Caco-2 (cell line): ENCODE data around the gene POU2AF1. TPM values are rescaled to one million over a fixed set of nuclear protein-coding genes. Genes with fewer than 3 reads are reported as not detected.
"Not testable (repeated sequence)": the region's sequence is repeated elsewhere in the genome, so short reads cannot be mapped to it uniquely, and the experiment has no call there.

Experiments
- BruUV-seq: library from RNA; stranded (reverse); fragments of 400-500 nt; replicated peaks from 2 replicates; lab custom pipeline; 2021; lab: Mats Ljungman, UMichigan
- CTCF ChIA-PET: fragments of 300-600 bp; sonication (Branson Sonifier 250); formaldehyde crosslinking; loops from one replicate; lab custom pipeline; 2022; ENCODE audit warnings: antibody characterized with exemption; lab: Charles Lee
- POLR2A ChIA-PET: fragments of 300-600 bp; sonication (Branson Sonifier 250); formaldehyde crosslinking; loops from one replicate; lab custom pipeline; 2022; ENCODE audit warnings: antibody characterized with exemption; lab: Charles Lee
- DNase-seq, 2 experiments: peaks; one replicate each; pipeline versions ENCODE4 v3.0.0 to v3.0.0-alpha.2; 2020 to 2022
- H3K27me3 ChIP-seq: replicated peaks from 2 replicates; pipeline ENCODE4 v1.6.0; 2011; ENCODE audit warnings: low read length; ENCODE audit not compliant: control insufficient read depth, insufficient read depth
- H3K36me3 ChIP-seq: 2 replicates; pipeline ENCODE4 v1.5.1; 2011; ENCODE audit warnings: low read length; ENCODE audit not compliant: control insufficient read depth, insufficient read depth
- H3K4me1 ChIP-seq: fragments of 250-450 bp; sonication (Bioruptor Pico); 2 replicates; pipeline ENCODE4 v1.5.1; 2020; ENCODE audit warnings: mild to moderate bottlenecking
- H3K4me3 ChIP-seq: 2 replicates; pipeline ENCODE4 v1.5.1; 2011; ENCODE audit warnings: low read depth, mild to moderate bottlenecking, control low read depth, low read length
- H3K9me3 ChIP-seq: fragments of 250-450 bp; sonication (Bioruptor Pico); 2 replicates; pipeline ENCODE4 v1.5.1; 2020; ENCODE audit warnings: mild to moderate bottlenecking, moderate library complexity
- H3K27ac Mint-ChIP-seq: one replicate; pipeline ENCODE4 v1.8.0; 2022; ENCODE audit warnings: mixed read lengths; ENCODE audit not compliant: unreplicated experiment
- H3K27me3 Mint-ChIP-seq: one replicate; pipeline ENCODE4 v1.8.0; 2022; ENCODE audit warnings: mixed read lengths; ENCODE audit not compliant: insufficient read depth, unreplicated experiment
- H3K36me3 Mint-ChIP-seq: one replicate; pipeline ENCODE4 v1.8.0; 2022; ENCODE audit warnings: mild to moderate bottlenecking, mixed read lengths; ENCODE audit not compliant: insufficient read depth, unreplicated experiment
- H3K4me1 Mint-ChIP-seq: one replicate; pipeline ENCODE4 v1.8.0; 2022; ENCODE audit warnings: low read depth, mixed read lengths; ENCODE audit not compliant: unreplicated experiment
- H3K4me3 Mint-ChIP-seq: one replicate; pipeline ENCODE4 v1.8.0; 2022; ENCODE audit warnings: mild to moderate bottlenecking, moderate library complexity, mixed read lengths; ENCODE audit not compliant: unreplicated experiment
- H3K9me3 Mint-ChIP-seq: one replicate; pipeline ENCODE4 v1.8.0; 2022; ENCODE audit warnings: mixed read lengths; ENCODE audit not compliant: unreplicated experiment
- intact Hi-C: fragments of 100-400 bp; cut with micrococcal nuclease; formaldehyde crosslinking; loops from one replicate; pipeline ENCODE4 v1.10.0; 2022; ENCODE audit not compliant: unreplicated experiment
- total RNA-seq: library from RNA; stranded (reverse); gene quantifications from 2 replicates; pipeline ENCODE4 v1.2.3, GENCODE V29; 2022
- TF ChIP-seq, protein P1 (sequence below), 2 experiments: fragments of 200-600 bp in 1 of 2; IDR thresholded peaks; 1 replicate in 1 of 2; 2 replicates in 1 of 2; pipeline versions ENCODE4 v1.5.1 to v1.8.0; 2011 to 2022; ENCODE audit warnings: antibody characterized with exemption in 1 of 2, control low read depth in 1 of 2, inconsistent platforms in 1 of 2, low read depth in 1 of 2, low read length in 1 of 2, mild to moderate bottlenecking in 1 of 2, moderate library complexity in 1 of 2; ENCODE audit not compliant: insufficient read depth in 1 of 2, severe bottlenecking in 1 of 2, unreplicated experiment in 1 of 2

Gene POU2AF1
- total RNA-seq, 1 experiment from 2014 or later = 2.7 TPM

DNA sequence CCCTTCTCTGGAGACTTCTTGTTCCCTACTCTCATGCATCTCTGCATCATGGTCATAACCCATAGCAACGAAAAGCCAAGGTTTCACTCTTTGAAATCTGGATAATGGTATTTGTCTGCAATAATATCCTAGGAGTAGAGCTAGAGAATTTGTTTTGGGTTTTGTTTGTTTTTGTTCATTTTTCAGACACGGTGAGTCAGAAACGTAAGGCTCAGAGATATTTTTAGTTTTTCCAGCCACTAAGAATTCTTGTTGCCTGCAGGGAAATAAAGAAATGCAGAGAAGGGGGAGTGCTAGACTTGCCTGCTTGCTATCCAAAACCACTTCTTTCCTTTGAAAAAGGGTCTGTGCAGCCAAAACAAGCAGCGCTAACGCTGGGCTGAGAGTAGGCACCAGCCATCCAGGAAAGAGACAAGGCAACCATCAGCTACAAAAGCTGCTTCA lies 54.8 kb downstream of the POU2AF1 start:
- ChIA-PET POLR2A (no interaction called here), CTCF (interaction anchor here (1.0 to 1.1 kb wide), 2 partner anchors 10 to 12 kb away, joined by 3 to 4 read pairs; no protein-coding TSS in a partner anchor)
- no peaks in the 10 kb centered on the region for H3K27me3 ChIP-seq
- peaks cover 17% of the 10 kb centered on the region for H3K9me3 Mint-ChIP-seq
- no peak for DNase-seq
- intact Hi-C loops = no loop called here
- no TSS peak for BruUV-seq
- TF ChIP-seq, protein P1, sequence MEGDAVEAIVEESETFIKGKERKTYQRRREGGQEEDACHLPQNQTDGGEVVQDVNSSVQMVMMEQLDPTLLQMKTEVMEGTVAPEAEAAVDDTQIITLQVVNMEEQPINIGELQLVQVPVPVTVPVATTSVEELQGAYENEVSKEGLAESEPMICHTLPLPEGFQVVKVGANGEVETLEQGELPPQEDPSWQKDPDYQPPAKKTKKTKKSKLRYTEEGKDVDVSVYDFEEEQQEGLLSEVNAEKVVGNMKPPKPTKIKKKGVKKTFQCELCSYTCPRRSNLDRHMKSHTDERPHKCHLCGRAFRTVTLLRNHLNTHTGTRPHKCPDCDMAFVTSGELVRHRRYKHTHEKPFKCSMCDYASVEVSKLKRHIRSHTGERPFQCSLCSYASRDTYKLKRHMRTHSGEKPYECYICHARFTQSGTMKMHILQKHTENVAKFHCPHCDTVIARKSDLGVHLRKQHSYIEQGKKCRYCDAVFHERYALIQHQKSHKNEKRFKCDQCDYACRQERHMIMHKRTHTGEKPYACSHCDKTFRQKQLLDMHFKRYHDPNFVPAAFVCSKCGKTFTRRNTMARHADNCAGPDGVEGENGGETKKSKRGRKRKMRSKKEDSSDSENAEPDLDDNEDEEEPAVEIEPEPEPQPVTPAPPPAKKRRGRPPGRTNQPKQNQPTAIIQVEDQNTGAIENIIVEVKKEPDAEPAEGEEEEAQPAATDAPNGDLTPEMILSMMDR (IDR thresholded peaks at IDR 0.05; ENCODE audit: insufficient read depth in 1 of 2, low read depth in 1 of 2, low read length in 1 of 2, severe bottlenecking in 1 of 2, unreplicated experiment in 1 of 2) = no peak
- no peak overlapping the region for H3K4me3 Mint-ChIP-seq
- H3K36me3 Mint-ChIP-seq = no peaks in the 10 kb centered on the region
- H3K27me3 Mint-ChIP-seq = no peaks in the 10 kb centered on the region
- H3K36me3 ChIP-seq = no peaks in the 10 kb centered on the region
- peaks cover 48% of the 10 kb centered on the region for H3K4me1 Mint-ChIP-seq
- no peak overlapping the region for H3K27ac Mint-ChIP-seq
- no peaks in the 10 kb centered on the region for H3K9me3 ChIP-seq
- H3K4me3 ChIP-seq = no peak overlapping the region
- H3K4me1 ChIP-seq = peaks cover 32% of the 10 kb centered on the region

DNA sequence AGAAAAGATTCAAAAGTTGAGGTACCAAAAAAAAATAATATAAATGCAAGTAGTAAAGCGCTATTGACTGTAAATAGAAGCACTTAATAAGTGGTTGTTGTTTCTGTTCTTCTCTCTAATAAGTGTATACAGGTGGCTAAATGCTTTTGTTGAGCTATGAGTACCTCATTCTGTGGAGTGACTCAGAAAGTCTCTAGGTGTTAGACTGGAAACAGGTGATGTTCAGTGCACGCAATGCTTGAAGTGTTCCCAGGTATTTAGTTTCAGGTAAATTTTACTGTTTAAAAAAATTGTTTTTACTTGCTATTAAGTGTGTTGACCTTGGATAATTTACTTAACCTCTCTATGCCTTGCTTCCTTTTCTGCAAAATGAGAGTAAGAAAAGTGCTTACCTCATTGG lies 56.5 kb downstream of the POU2AF1 start:
- Histone ChIP-seq H3K27me3 (no peaks in the 10 kb centered on the region), H3K9me3 (no peaks in the 10 kb centered on the region), H3K4me3 (no peak overlapping the region), H3K4me1 (peaks cover 34% of the 10 kb centered on the region), H3K36me3 (no peaks in the 10 kb centered on the region)
- BruUV-seq = no TSS peak
- Mint-ChIP-seq H3K9me3 (peaks cover 17% of the 10 kb centered on the region), H3K27me3 (no peaks in the 10 kb centered on the region), H3K4me3 (no peak overlapping the region), H3K27ac (no peak overlapping the region), H3K36me3 (no peaks in the 10 kb centered on the region), H3K4me1 (peaks cover 49% of the 10 kb centered on the region)
- POLR2A ChIA-PET = no interaction called here
- DNase-seq = no peak
- CTCF ChIA-PET = no interaction called here
- TF ChIP-seq, protein P1 (IDR thresholded peaks at IDR 0.05; ENCODE audit: insufficient read depth in 1 of 2, low read depth in 1 of 2, low read length in 1 of 2, severe bottlenecking in 1 of 2, unreplicated experiment in 1 of 2) = no peak
- intact Hi-C loops = no loop called here

DNA sequence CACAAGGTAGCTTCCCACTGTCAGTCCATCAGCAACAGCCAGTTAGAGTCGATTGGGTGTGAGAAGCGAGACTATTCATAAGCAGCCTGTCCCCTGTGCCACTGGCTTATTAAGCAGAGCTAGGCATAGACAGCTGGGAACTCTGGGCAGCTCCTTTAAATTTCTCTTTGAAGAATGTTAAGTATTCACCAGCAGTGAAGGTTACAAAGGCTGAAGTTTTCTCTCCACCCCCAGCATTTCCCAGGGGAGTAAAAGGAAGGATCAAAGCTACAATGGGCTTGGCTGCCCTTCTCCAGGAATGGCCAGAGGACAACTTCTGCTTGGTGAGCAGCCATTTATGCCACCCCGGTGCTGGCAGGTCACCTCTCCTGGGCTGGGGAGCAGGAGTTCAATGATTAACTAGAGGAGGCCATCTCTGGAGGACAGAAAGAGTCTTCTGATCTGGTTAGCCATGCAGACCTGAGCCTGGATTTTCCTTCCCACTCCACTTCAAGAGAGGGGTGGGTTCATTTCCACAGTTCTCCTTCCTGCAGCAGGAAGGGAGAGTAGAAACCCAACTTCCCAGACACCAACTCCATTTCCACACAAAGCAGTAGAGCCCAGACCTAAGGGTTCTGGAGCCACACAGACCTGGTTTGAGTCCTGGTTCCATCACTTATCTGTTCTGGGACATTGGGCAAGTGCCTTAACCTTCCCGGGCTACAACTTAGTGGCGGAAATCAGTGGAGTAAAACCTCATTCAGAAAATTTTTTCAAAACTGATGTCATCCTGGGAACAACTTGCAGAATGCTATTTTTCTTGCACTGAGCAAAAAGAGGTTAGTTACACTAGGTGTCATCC lies 58.1 kb downstream of the POU2AF1 start:
- H3K27ac Mint-ChIP-seq = peak overlapping the region; percentile 82

DNA sequence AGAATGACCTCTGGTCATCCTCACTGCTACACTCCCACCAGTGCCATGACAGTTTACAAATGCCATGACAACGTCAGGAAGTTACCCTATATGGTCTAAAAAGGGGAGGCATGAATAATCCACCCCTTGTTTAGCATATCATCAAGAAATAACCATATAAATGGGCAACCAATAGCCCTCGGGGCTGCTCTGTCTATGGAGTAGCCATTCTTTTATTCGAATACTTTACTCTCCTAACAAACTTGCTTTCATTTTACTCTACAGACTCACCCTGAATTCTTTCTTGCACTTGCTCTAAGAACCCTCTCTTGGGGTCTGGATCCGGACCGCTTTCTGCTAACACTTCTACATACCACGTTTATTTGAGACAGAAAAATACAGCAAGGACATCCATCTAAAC lies 58.9 kb downstream of the POU2AF1 start:
- H3K27me3 ChIP-seq, H3K36me3 Mint-ChIP-seq, H3K4me3 Mint-ChIP-seq, H3K9me3 ChIP-seq, H3K27me3 Mint-ChIP-seq, H3K36me3 ChIP-seq, DNase-seq, intact Hi-C loops, H3K4me3 ChIP-seq, BruUV-seq: not testable (repeated sequence)
- H3K27ac Mint-ChIP-seq = peak overlapping the region; percentile 82
- ChIA-PET CTCF (interaction anchor here (0.8 to 1.4 kb wide), 7 partner anchors 11 to 109 kb away, joined by 3 to 8 read pairs (median 4); no protein-coding TSS in a partner anchor), POLR2A (interaction anchor here (0.7 kb wide), 1 partner anchor 15 kb away, joined by 3 read pairs; no protein-coding TSS in a partner anchor)
- peaks cover 29% of the 10 kb centered on the region for H3K4me1 ChIP-seq
- peaks cover 15% of the 10 kb centered on the region for H3K9me3 Mint-ChIP-seq
- H3K4me1 Mint-ChIP-seq = peaks cover 35% of the 10 kb centered on the region

More for the DNA sequence above, 58.1 kb downstream of the POU2AF1 start:
- peak; percentile 65 to 80 for DNase-seq
- Histone ChIP-seq H3K27me3 (no peaks in the 10 kb centered on the region), H3K4me3 (no peak overlapping the region), H3K36me3 (no peaks in the 10 kb centered on the region), H3K9me3 (no peaks in the 10 kb centered on the region), H3K4me1 (peaks cover 29% of the 10 kb centered on the region)
- CTCF ChIA-PET = interaction anchor here (0.8 to 1.4 kb wide), 8 partner anchors 11 to 108 kb away, joined by 3 to 8 read pairs (median 4); no protein-coding TSS in a partner anchor
- TF ChIP-seq, protein P1 (IDR thresholded peaks at IDR 0.05; ENCODE audit: insufficient read depth in 1 of 2, low read depth in 1 of 2, low read length in 1 of 2, severe bottlenecking in 1 of 2, unreplicated experiment in 1 of 2) = no peak
- Mint-ChIP-seq H3K4me3 (peak overlapping the region; percentile 17), H3K27me3 (no peaks in the 10 kb centered on the region), H3K4me1 (peaks cover 40% of the 10 kb centered on the region), H3K36me3 (no peaks in the 10 kb centered on the region), H3K9me3 (peaks cover 15% of the 10 kb centered on the region)
- no TSS peak for BruUV-seq
- POLR2A ChIA-PET = interaction anchor here (0.7 kb wide), 1 partner anchor 14 kb away, joined by 3 read pairs; no protein-coding TSS in a partner anchor
- intact Hi-C loops = loop anchor here (1.0 kb wide), 1 partner anchor 13 kb away; no protein-coding TSS in a partner anchor
